Karpas-422 (cell line): ENCODE results near the gene MYO1E. TPM values are rescaled to one million over a fixed set of nuclear protein-coding genes. Genes with fewer than 3 reads are reported as not detected.

Experiments used
- DNase-seq: peaks from one replicate; pipeline ENCODE4 v3.0.0-alpha.2; 2015
- H2AFZ ChIP-seq: fragments of 200-600 bp; sonication (generic); 2 replicates; pipeline ENCODE4 v1.6.1; 2014; ENCODE audit warnings: antibody characterized with exemption, low read length, mixed read lengths
- H3K27ac ChIP-seq: fragments of 200-600 bp; sonication (generic); 2 replicates; pipeline ENCODE4 v1.5.1; 2014; ENCODE audit warnings: mild to moderate bottlenecking, low read length, moderate library complexity
- H3K27me3 ChIP-seq: fragments of 200-600 bp; sonication (generic); 2 replicates; pipeline ENCODE4 v1.6.1; 2014; ENCODE audit warnings: low read length, mixed read lengths
- H3K36me3 ChIP-seq: fragments of 200-600 bp; sonication (generic); 2 replicates; pipeline ENCODE4 v1.6.1; 2014; ENCODE audit warnings: low read length, mixed read lengths; ENCODE audit not compliant: insufficient read depth
- H3K4me1 ChIP-seq: fragments of 200-600 bp; sonication (generic); 2 replicates; pipeline ENCODE4 v1.6.1; 2014; ENCODE audit warnings: mild to moderate bottlenecking, low read length, mixed read lengths
- H3K4me2 ChIP-seq: fragments of 200-600 bp; sonication (generic); 2 replicates; pipeline ENCODE4 v1.6.1; 2014; ENCODE audit warnings: low read length, low read depth, mild to moderate bottlenecking; ENCODE audit not compliant: poor library complexity, severe bottlenecking
- H3K4me3 ChIP-seq: fragments of 200-600 bp; sonication (generic); 2 replicates; pipeline ENCODE4 v1.5.1; 2014; ENCODE audit warnings: mild to moderate bottlenecking, antibody characterized with exemption, low read length, mixed read lengths
- H3K79me2 ChIP-seq: fragments of 200-600 bp; sonication (generic); 2 replicates; pipeline ENCODE4 v1.6.1; 2014; ENCODE audit warnings: mild to moderate bottlenecking, low read length, mixed read lengths
- H3K9ac ChIP-seq: fragments of 200-600 bp; sonication (generic); 2 replicates; pipeline ENCODE4 v1.6.0; 2014; ENCODE audit warnings: low read length
- H3K9me2 ChIP-seq: fragments of 200-600 bp; sonication (generic), shearing (Covaris generic); replicated peaks from 2 replicates; pipeline ENCODE4 v1.6.0; 2014; ENCODE audit warnings: mild to moderate bottlenecking, low read length, moderate library complexity; ENCODE audit not compliant: insufficient read depth
- H3K9me3 ChIP-seq: fragments of 300-700, 200-600 bp; sonication (generic); 2 replicates; pipeline ENCODE4 v1.6.1; 2014; ENCODE audit warnings: low read length, mixed read lengths
- H4K20me1 ChIP-seq: fragments of 200-600 bp; sonication (generic); 2 replicates; pipeline ENCODE4 v1.6.1; 2014; ENCODE audit warnings: mild to moderate bottlenecking, antibody characterized with exemption, low read length, low read depth; ENCODE audit not compliant: insufficient read depth
- total RNA-seq: library from RNA; depleted of rRNA; stranded (reverse); fragments of >200 nt; shearing (Covaris generic); gene quantifications from 2 replicates; pipeline ENCODE4 v1.2.3, GENCODE V29; 2014; ENCODE audit warnings: low replicate concordance

The MYO1E gene
- total RNA-seq, 1 experiment from 2014 or later, result 1.5 TPM

- Histone ChIP-seq H3K4me3 (no peak overlapping the region), H3K4me1 (peaks cover 11% of the 10 kb centered on the region), H3K9me2 (no peaks in the 10 kb centered on the region), H3K27me3 (no peaks in the 10 kb centered on the region), H3K9me3 (no peaks in the 10 kb centered on the region), H3K27ac (no peak overlapping the region), H3K4me2 (no peak overlapping the region), H3K79me2 (no peaks in the 10 kb centered on the region), H3K9ac (no peak overlapping the region), H4K20me1 (no peaks in the 10 kb centered on the region), H2AFZ (no peak overlapping the region), H3K36me3 (no peaks in the 10 kb centered on the region)
- no peak for DNase-seq
These were observed 18.7 kb downstream of the MYO1E start for GRCh38 chr15:59353994-59354416.

GRCh38 chr15:59352683-59353082 is 20.0 kb downstream of the MYO1E start:
- Histone ChIP-seq H2AFZ (no peak overlapping the region), H4K20me1 (no peaks in the 10 kb centered on the region), H3K4me2 (no peak overlapping the region), H3K4me1 (peaks cover 11% of the 10 kb centered on the region), H3K9me2 (no peaks in the 10 kb centered on the region), H3K9ac (no peak overlapping the region), H3K27ac (no peak overlapping the region), H3K36me3 (no peaks in the 10 kb centered on the region), H3K4me3 (no peak overlapping the region), H3K9me3 (no peaks in the 10 kb centered on the region), H3K27me3 (no peaks in the 10 kb centered on the region), H3K79me2 (no peaks in the 10 kb centered on the region)
- no peak for DNase-seq

GRCh38 chr15:59352189-59352588 is 20.5 kb downstream of the MYO1E start:
- H3K27me3 ChIP-seq, result no peaks in the 10 kb centered on the region
- H3K36me3 ChIP-seq, result no peaks in the 10 kb centered on the region
- no peaks in the 10 kb centered on the region for H3K79me2 ChIP-seq
- no peak overlapping the region for H3K4me3 ChIP-seq
- no peak for DNase-seq
- peaks cover 11% of the 10 kb centered on the region for H3K4me1 ChIP-seq
- no peaks in the 10 kb centered on the region for H3K9me3 ChIP-seq
- no peak overlapping the region for H3K4me2 ChIP-seq
- H3K9me2 ChIP-seq, result no peaks in the 10 kb centered on the region
- H4K20me1 ChIP-seq, result no peaks in the 10 kb centered on the region
- H3K27ac ChIP-seq, result no peak overlapping the region
- H2AFZ ChIP-seq, result no peak overlapping the region
- no peak overlapping the region for H3K9ac ChIP-seq

- Histone ChIP-seq H2AFZ (no peak overlapping the region), H3K27me3 (no peaks in the 10 kb centered on the region), H3K4me3 (no peak overlapping the region), H3K9me3 (no peaks in the 10 kb centered on the region), H3K79me2 (no peaks in the 10 kb centered on the region), H3K27ac (no peak overlapping the region), H3K4me2 (no peak overlapping the region), H4K20me1 (no peaks in the 10 kb centered on the region), H3K36me3 (no peaks in the 10 kb centered on the region), H3K9me2 (no peaks in the 10 kb centered on the region), H3K9ac (no peak overlapping the region), H3K4me1 (peaks cover 2% of the 10 kb centered on the region)
- no peak for DNase-seq
These were observed 22.3 kb downstream of the MYO1E start for GRCh38 chr15:59350421-59350732.

- H2AFZ ChIP-seq, result no peak overlapping the region
- no peaks in the 10 kb centered on the region for H3K4me1 ChIP-seq
- H3K9ac ChIP-seq, result no peak overlapping the region
- H3K27ac ChIP-seq, result no peak overlapping the region
- no peaks in the 10 kb centered on the region for H3K36me3 ChIP-seq
- DNase-seq, result no peak
- no peaks in the 10 kb centered on the region for H3K9me2 ChIP-seq
- no peaks in the 10 kb centered on the region for H3K9me3 ChIP-seq
- no peak overlapping the region for H3K4me2 ChIP-seq
- no peak overlapping the region for H3K4me3 ChIP-seq
- no peaks in the 10 kb centered on the region for H3K79me2 ChIP-seq
- no peaks in the 10 kb centered on the region for H3K27me3 ChIP-seq
- H4K20me1 ChIP-seq, result no peaks in the 10 kb centered on the region
These were observed 22.8 kb downstream of the MYO1E start for GRCh38 chr15:59349680-59350420.

GRCh38 chr15:59347915-59348314 is 24.8 kb downstream of the MYO1E start:
- Histone ChIP-seq H3K9me2 (no peaks in the 10 kb centered on the region), H3K4me2 (no peak overlapping the region), H3K4me3 (no peak overlapping the region), H3K27me3 (no peaks in the 10 kb centered on the region), H4K20me1 (no peaks in the 10 kb centered on the region), H3K27ac (no peak overlapping the region), H3K79me2 (no peaks in the 10 kb centered on the region), H3K36me3 (no peaks in the 10 kb centered on the region), H3K9me3 (no peaks in the 10 kb centered on the region), H2AFZ (no peak overlapping the region), H3K9ac (no peak overlapping the region), H3K4me1 (no peaks in the 10 kb centered on the region)
- DNase-seq, result no peak

- Histone ChIP-seq H3K36me3 (no peaks in the 10 kb centered on the region), H3K9ac (no peak overlapping the region), H3K4me3 (no peak overlapping the region), H2AFZ (no peak overlapping the region), H3K27ac (no peak overlapping the region), H3K4me2 (no peak overlapping the region), H3K4me1 (no peaks in the 10 kb centered on the region), H3K27me3 (no peaks in the 10 kb centered on the region), H3K9me3 (no peaks in the 10 kb centered on the region), H3K79me2 (no peaks in the 10 kb centered on the region), H3K9me2 (no peaks in the 10 kb centered on the region), H4K20me1 (no peaks in the 10 kb centered on the region)
- DNase-seq, result no peak
These were observed 25.7 kb downstream of the MYO1E start for GRCh38 chr15:59346951-59347350.

- Histone ChIP-seq H3K27me3 (no peaks in the 10 kb centered on the region), H3K27ac (no peak overlapping the region), H3K36me3 (no peaks in the 10 kb centered on the region), H3K9me2 (no peaks in the 10 kb centered on the region), H4K20me1 (no peaks in the 10 kb centered on the region), H3K4me3 (no peak overlapping the region), H3K9me3 (no peaks in the 10 kb centered on the region), H2AFZ (no peak overlapping the region), H3K4me2 (no peak overlapping the region), H3K4me1 (peaks cover 8% of the 10 kb centered on the region), H3K9ac (no peak overlapping the region), H3K79me2 (no peaks in the 10 kb centered on the region)
- no peak for DNase-seq
These were observed 27.3 kb downstream of the MYO1E start for GRCh38 chr15:59345326-59345725.
